K562 (cell line): Measurements from ENCODE around the gene ACRBP. TPM values are rescaled to one million over a fixed set of nuclear protein-coding genes. Genes with fewer than 3 reads are reported as not detected.
A peak's percentile ranks its signal among the peaks of the same experiment; 100 is the strongest.

ENCODE experiments used
- CBX5 ChIP-seq: IDR thresholded peaks from 2 replicates; pipeline ENCODE4 v1.6.1; 2014; ENCODE audit warnings: low read depth, borderline replicate concordance
- CGGBP1 ChIP-seq: fragments of 250-450 bp; sonication (Bioruptor Pico); IDR thresholded peaks from 2 replicates; pipeline ENCODE4 v1.9.0; 2021; ENCODE audit warnings: mild to moderate bottlenecking
- CHD4 ChIP-seq: fragments of 200-600 bp; sonication (generic); IDR thresholded peaks from 3 replicates; pipeline ENCODE4 v1.6.1; 2012; ENCODE audit warnings: low read depth, mild to moderate bottlenecking, mixed read lengths, low read length, inconsistent platforms; ENCODE audit not compliant: insufficient read depth, insufficient replicate concordance, poor library complexity, severe bottlenecking
- COPS2 ChIP-seq: fragments of 450-650 bp; conservative IDR thresholded peaks from 2 replicates; pipeline ENCODE4 v1.6.1; 2016; ENCODE audit warnings: mild to moderate bottlenecking, moderate library complexity
- ETS2 ChIP-seq: IDR thresholded peaks from 2 replicates; pipeline ENCODE4 v1.6.1; 2016; ENCODE audit warnings: borderline replicate concordance, missing genetic modification characterization, mild to moderate bottlenecking, moderate library complexity, missing compliant biosample characterization; ENCODE audit not compliant: poor library complexity, severe bottlenecking
- HDAC6 ChIP-seq: IDR thresholded peaks from 2 replicates; pipeline ENCODE4 v1.6.1; 2012; ENCODE audit warnings: low read depth, mild to moderate bottlenecking, control low read depth, inconsistent platforms, low read length, moderate library complexity
- KLF6 ChIP-seq: fragments of 250-450 bp; sonication (Bioruptor Pico); IDR thresholded peaks from 2 replicates; pipeline ENCODE4 v1.4.0; 2020; ENCODE audit warnings: mild to moderate bottlenecking, moderate library complexity, borderline replicate concordance
- MCM5 ChIP-seq: fragments of 450-650 bp; IDR thresholded peaks from 2 replicates; pipeline ENCODE4 v1.6.1; 2016; ENCODE audit warnings: low read depth
- MLX ChIP-seq, 2 experiments: fragments of 450-650 bp in 1 of 2; sonication (generic) in 1 of 2; formaldehyde crosslinking; conservative IDR thresholded peaks; 2 replicates each; pipeline versions ENCODE4 v1.4.0 to v1.8.1; 2020 to 2022; ENCODE audit warnings: mild to moderate bottlenecking in 1 of 2, missing genetic modification reagents in 1 of 2
- MYC ChIP-seq, 2 experiments: fragments of 250-450 bp in 1 of 2; sonication (Bioruptor Pico) in 1 of 2; IDR thresholded peaks; 2 replicates each; pipeline versions ENCODE4 v1.5.1 to v1.6.1; 2012 to 2021; ENCODE audit warnings: low read depth in 2 of 2, borderline replicate concordance in 1 of 2, improper control_type of control experiment in 1 of 2, low read length in 1 of 2, mild to moderate bottlenecking in 1 of 2, moderate library complexity in 1 of 2
- MYNN ChIP-seq, 2 experiments: sonication (generic); formaldehyde crosslinking in 1 of 2; IDR thresholded peaks; 2 replicates each; pipeline versions ENCODE4 v1.5.0 to v1.6.1; 2016 to 2020; ENCODE audit warnings: antibody characterized with exemption in 1 of 2, missing genetic modification reagents in 1 of 2
- NFIC ChIP-seq: fragments of 450-650 bp; IDR thresholded peaks from 2 replicates; pipeline ENCODE4 v1.6.1; 2017; ENCODE audit warnings: mild to moderate bottlenecking, inconsistent platforms
- NR2F6 ChIP-seq: fragments of 450-650 bp; formaldehyde crosslinking; IDR thresholded peaks from 2 replicates; pipeline ENCODE4 v1.4.0; 2020; ENCODE audit warnings: mild to moderate bottlenecking
- PATZ1 ChIP-seq: fragments of 250-450 bp; sonication (Bioruptor Pico); IDR thresholded peaks from 2 replicates; pipeline ENCODE4 v1.5.0; 2020; ENCODE audit warnings: mild to moderate bottlenecking, borderline replicate concordance
- SIRT6 ChIP-seq: IDR thresholded peaks from one replicate; pipeline ENCODE4 v1.6.1; 2012; ENCODE audit warnings: low read depth, mild to moderate bottlenecking, control low read depth, inconsistent platforms, low read length, moderate library complexity
- SNAPC5 ChIP-seq: fragments of 250-450 bp; sonication (Bioruptor Pico); IDR thresholded peaks from 2 replicates; pipeline ENCODE4 v1.8.0; 2021; ENCODE audit warnings: moderate library complexity, mild to moderate bottlenecking, inconsistent platforms
- SOX6 ChIP-seq: fragments of 450-650 bp; IDR thresholded peaks from 2 replicates; pipeline ENCODE4 v1.6.1; 2014; ENCODE audit warnings: mild to moderate bottlenecking
- SUPT5H ChIP-seq: fragments of 450-650 bp; IDR thresholded peaks from 2 replicates; pipeline ENCODE4 v1.6.1; 2016
- TAF1 ChIP-seq: IDR thresholded peaks from 2 replicates; pipeline ENCODE4 v1.6.1; 2011; ENCODE audit warnings: mild to moderate bottlenecking, low read length, moderate library complexity; ENCODE audit not compliant: insufficient read depth, control insufficient read depth, severe bottlenecking; ENCODE audit errors: extremely low read depth
- TCFL5 ChIP-seq: fragments of 250-450 bp; sonication (Bioruptor Pico); conservative IDR thresholded peaks from 2 replicates; pipeline ENCODE4 v1.6.1; 2021; ENCODE audit warnings: mild to moderate bottlenecking, moderate library complexity, matching md5 sums
- ZBTB43 ChIP-seq: sonication (generic); formaldehyde crosslinking; IDR thresholded peaks from 2 replicates; pipeline ENCODE4 v1.8.0; 2023; ENCODE audit warnings: mild to moderate bottlenecking, missing genetic modification reagents
- ZNF134 ChIP-seq: fragments of 250-450 bp; sonication (Bioruptor Pico); conservative IDR thresholded peaks from 2 replicates; pipeline ENCODE4 v1.4.0; 2020
- ZNF76 ChIP-seq: fragments of 250-450 bp; sonication (Bioruptor Pico); IDR thresholded peaks from 2 replicates; pipeline ENCODE4 v1.4.0; 2020; ENCODE audit warnings: mild to moderate bottlenecking, moderate library complexity, borderline replicate concordance
- ZZZ3 ChIP-seq: fragments of 450-650 bp; IDR thresholded peaks from 2 replicates; pipeline ENCODE4 v1.6.1; 2016; ENCODE audit warnings: antibody characterized with exemption, mild to moderate bottlenecking, moderate library complexity
- polyA plus RNA-seq, 8 experiments: library from polyadenylated mRNA; depleted of rRNA in 4 of 8; stranded (reverse) in 5 of 8; unstranded in 3 of 8; fragments of >200 nt; fragmentation: Nextera tagmentation in 2 of 8; fragmentation: Illumina TruSeq in 1 of 8; extraction: Ambion mirVana in 2 of 8; extraction: Trizol in 1 of 8; gene quantifications; 2 replicates each; pipeline versions ENCODE4 v1.2.1 to v1.2.3, GENCODE V29; 2011 to 2014; ENCODE audit warnings: inconsistent platforms in 1 of 8, missing spikeins in 1 of 8
- total RNA-seq, 7 experiments: library from RNA; depleted of rRNA in 6 of 7; stranded (reverse); fragments of >200 nt in 6 of 7; fragmentation: Illumina TruSeq in 2 of 7; extraction: Trizol in 2 of 7; gene quantifications; 2 replicates each; pipeline versions ENCODE4 v1.2.1 to v1.2.3, GENCODE V29; 2011 to 2021; ENCODE audit warnings: low replicate concordance in 1 of 7

Gene ACRBP
- total and polyA plus RNA-seq, 9 of the 15 experiments (the other 6 are each of a cell fraction or from before 2014, with no cell fraction given): 3.1 to 31.8 (median 8.4) TPM

GRCh38 chr12:6626654-6627283, 20.5 kb downstream of the ACRBP start (continued):
- no peak for TF ChIP-seq MLX (CRISPR knock-in tag; conservative IDR thresholded peaks at IDR 0.05)
- TF ChIP-seq SOX6: 0 out of 2 replicates have a peak, but pooled peaks have one; percentile 16
- TF ChIP-seq ZNF76 (CRISPR knock-in tag): no peak
- TF ChIP-seq ZZZ3: no peak
- no peak for TF ChIP-seq KLF6 (CRISPR knock-in tag)
- TF ChIP-seq NFIC: no peak
- TF ChIP-seq TCFL5 (CRISPR knock-in tag): no peak
- TF ChIP-seq TAF1: peak; percentile 63
- TF ChIP-seq MYC (IDR thresholded peaks at IDR 0.05; ENCODE audit: low read depth, low read length): peak; percentile 47; the same call in 1 of the 2 replicates
- no peak for TF ChIP-seq MYC (CRISPR knock-in tag; IDR thresholded peaks at IDR 0.05; ENCODE audit: borderline replicate concordance, low read depth)
- TF ChIP-seq SNAPC5: no peak
- no peak for TF ChIP-seq ETS2 (tag)
- no peak for TF ChIP-seq MCM5
- TF ChIP-seq CHD4: no peak
- TF ChIP-seq CBX5: no peak
- TF ChIP-seq ZBTB43 (CRISPR knock-in tag): no peak
- no peak for TF ChIP-seq COPS2
- no peak for TF ChIP-seq SIRT6
- TF ChIP-seq ZNF134: no peak
- TF ChIP-seq HDAC6: no peak
- TF ChIP-seq PATZ1 (CRISPR knock-in tag): no peak
- TF ChIP-seq NR2F6 (CRISPR knock-in tag): no peak
- peak; percentile 41; the same call in 1 of the 2 replicates for TF ChIP-seq MYNN (IDR thresholded peaks at IDR 0.05)
- no peak for TF ChIP-seq MYNN (CRISPR knock-in tag; IDR thresholded peaks at IDR 0.05)
- TF ChIP-seq SUPT5H: 0 out of 2 replicates have a peak, but pooled peaks have one; percentile 29
- TF ChIP-seq CGGBP1 (CRISPR knock-in tag): no peak
